ENCODE data around the gene TOMM20.

TOMM20 gene

DNA sequence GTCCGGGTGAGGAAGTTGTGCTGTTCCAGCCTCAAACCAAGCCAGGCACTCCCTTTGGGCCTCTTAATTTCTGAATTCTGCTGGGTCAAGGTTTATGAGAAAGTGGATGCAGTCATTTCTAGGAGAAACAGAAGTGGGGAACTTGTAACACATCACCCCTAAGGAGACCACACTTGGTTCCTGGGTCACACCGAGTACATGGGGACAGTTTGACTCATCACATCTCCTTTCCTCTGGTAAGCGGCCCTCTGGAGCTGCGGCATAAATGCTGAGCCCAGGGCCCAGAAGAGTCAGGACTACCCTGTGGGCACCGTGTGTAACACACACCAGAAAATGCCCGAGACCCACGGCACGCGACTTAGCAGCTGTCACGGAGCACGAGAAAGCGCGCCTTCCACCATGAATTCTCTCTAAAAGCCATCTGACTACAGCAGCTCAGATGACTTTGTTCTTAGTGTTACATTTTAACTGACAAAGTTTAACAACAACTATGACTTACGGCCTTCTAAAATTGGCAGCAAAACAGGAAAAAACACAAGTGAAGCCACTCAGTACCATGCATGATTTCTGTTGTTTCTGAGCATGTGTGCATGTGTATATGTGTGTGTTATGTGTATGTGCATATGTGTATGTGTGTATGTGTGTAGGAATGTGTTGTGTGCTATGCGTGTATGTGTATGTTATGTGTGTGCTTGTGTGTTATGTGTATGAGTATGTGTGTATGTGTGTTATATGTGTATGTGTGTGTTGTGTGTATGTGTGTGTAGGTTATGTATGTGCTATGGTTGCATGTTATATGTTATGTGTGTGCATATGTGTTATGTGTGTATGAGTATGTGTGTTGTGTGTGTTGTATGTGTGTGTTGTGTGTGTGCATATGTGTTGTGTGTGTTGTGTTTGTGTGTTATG lies 50.8 kb downstream of the TOMM20 start (continued):
- TF ChIP-seq ZBTB48 (tag by site-specific recombination; IDR thresholded peaks at IDR 0.05) (peak; percentile 66), YY1 (tag by site-specific recombination; IDR thresholded peaks at IDR 0.05) (no peak), ZNF626 (tag by site-specific recombination; IDR thresholded peaks at IDR 0.05) (no peak), ZNF239 (tag by site-specific recombination; IDR thresholded peaks at IDR 0.05) (peak; percentile 86; the same call in 1 of the 2 replicates), ZNF777 (tag by site-specific recombination; IDR thresholded peaks at IDR 0.05; ENCODE audit: borderline replicate concordance) (no peak), ZSCAN23 (tag by site-specific recombination; IDR thresholded peaks at IDR 0.05) (peak; percentile 75; the same call in 1 of the 2 replicates), ZNF394 (tag by site-specific recombination; IDR thresholded peaks at IDR 0.05; ENCODE audit: borderline replicate concordance) (no peak), PRDM1 (tag by site-specific recombination; IDR thresholded peaks at IDR 0.05) (no peak), ZNF341 (tag by site-specific recombination; IDR thresholded peaks at IDR 0.05; ENCODE audit: low read depth) (0 out of 2 replicates have a peak, but pooled peaks have one; percentile 3), ZNF114 (tag by site-specific recombination; IDR thresholded peaks at IDR 0.05) (peak; percentile 96), SP7 (tag by site-specific recombination; IDR thresholded peaks at IDR 0.05) (no peak), SALL2 (tag by site-specific recombination; IDR thresholded peaks at IDR 0.05; ENCODE audit: borderline replicate concordance) (no peak), ZNF132 (tag by site-specific recombination; IDR thresholded peaks at IDR 0.05; ENCODE audit: borderline replicate concordance) (no peak), ZNF677 (tag by site-specific recombination; IDR thresholded peaks at IDR 0.05) (no peak)
- TF ChIP-seq, protein P1, sequence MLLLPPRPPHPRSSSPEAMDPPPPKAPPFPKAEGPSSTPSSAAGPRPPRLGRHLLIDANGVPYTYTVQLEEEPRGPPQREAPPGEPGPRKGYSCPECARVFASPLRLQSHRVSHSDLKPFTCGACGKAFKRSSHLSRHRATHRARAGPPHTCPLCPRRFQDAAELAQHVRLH (tag by site-specific recombination; IDR thresholded peaks at IDR 0.05): no peak
- TF ChIP-seq, protein P2, sequence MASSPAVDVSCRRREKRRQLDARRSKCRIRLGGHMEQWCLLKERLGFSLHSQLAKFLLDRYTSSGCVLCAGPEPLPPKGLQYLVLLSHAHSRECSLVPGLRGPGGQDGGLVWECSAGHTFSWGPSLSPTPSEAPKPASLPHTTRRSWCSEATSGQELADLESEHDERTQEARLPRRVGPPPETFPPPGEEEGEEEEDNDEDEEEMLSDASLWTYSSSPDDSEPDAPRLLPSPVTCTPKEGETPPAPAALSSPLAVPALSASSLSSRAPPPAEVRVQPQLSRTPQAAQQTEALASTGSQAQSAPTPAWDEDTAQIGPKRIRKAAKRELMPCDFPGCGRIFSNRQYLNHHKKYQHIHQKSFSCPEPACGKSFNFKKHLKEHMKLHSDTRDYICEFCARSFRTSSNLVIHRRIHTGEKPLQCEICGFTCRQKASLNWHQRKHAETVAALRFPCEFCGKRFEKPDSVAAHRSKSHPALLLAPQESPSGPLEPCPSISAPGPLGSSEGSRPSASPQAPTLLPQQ (tag by site-specific recombination; IDR thresholded peaks at IDR 0.05): no peak
- TF ChIP-seq, protein P3, sequence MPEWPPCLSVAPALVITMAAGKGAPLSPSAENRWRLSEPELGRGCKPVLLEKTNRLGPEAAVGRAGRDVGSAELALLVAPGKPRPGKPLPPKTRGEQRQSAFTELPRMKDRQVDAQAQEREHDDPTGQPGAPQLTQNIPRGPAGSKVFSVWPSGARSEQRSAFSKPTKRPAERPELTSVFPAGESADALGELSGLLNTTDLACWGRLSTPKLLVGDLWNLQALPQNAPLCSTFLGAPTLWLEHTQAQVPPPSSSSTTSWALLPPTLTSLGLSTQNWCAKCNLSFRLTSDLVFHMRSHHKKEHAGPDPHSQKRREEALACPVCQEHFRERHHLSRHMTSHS (tag by site-specific recombination; IDR thresholded peaks at IDR 0.05): peak; percentile 87
- TF ChIP-seq, protein P4, sequence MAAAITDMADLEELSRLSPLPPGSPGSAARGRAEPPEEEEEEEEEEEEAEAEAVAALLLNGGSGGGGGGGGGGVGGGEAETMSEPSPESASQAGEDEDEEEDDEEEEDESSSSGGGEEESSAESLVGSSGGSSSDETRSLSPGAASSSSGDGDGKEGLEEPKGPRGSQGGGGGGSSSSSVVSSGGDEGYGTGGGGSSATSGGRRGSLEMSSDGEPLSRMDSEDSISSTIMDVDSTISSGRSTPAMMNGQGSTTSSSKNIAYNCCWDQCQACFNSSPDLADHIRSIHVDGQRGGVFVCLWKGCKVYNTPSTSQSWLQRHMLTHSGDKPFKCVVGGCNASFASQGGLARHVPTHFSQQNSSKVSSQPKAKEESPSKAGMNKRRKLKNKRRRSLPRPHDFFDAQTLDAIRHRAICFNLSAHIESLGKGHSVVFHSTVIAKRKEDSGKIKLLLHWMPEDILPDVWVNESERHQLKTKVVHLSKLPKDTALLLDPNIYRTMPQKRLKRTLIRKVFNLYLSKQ (tag by site-specific recombination; IDR thresholded peaks at IDR 0.05; ENCODE audit: borderline replicate concordance): no peak; the same call in 1 of the 2 replicates
- TF ChIP-seq, protein P5, sequence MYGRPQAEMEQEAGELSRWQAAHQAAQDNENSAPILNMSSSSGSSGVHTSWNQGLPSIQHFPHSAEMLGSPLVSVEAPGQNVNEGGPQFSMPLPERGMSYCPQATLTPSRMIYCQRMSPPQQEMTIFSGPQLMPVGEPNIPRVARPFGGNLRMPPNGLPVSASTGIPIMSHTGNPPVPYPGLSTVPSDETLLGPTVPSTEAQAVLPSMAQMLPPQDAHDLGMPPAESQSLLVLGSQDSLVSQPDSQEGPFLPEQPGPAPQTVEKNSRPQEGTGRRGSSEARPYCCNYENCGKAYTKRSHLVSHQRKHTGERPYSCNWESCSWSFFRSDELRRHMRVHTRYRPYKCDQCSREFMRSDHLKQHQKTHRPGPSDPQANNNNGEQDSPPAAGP (tag by site-specific recombination; IDR thresholded peaks at IDR 0.05): no peak

- H3K4me3 ChIP-seq (ENCODE audit: low read depth, low read length): no peak overlapping the region
- POLR2A ChIA-PET: no interaction called here
These were observed 51.5 kb downstream of the TOMM20 start for GRCh38 chr1:235077163-235077540.

More at GRCh38 chr1:235077163-235077540, 51.5 kb downstream of the TOMM20 start:
- no peaks in the 10 kb centered on the region for H3K36me3 ChIP-seq (ENCODE audit: control insufficient read depth in 2 of 2, insufficient read depth in 1 of 2, low read length in 2 of 2)
- H3K9me3 ChIP-seq (ENCODE audit: control insufficient read depth, insufficient read depth, low read depth, low read length): no peaks in the 10 kb centered on the region
- CTCF ChIA-PET: no interaction called here
- TF ChIP-seq ZNF341 (tag by site-specific recombination; IDR thresholded peaks at IDR 0.05; ENCODE audit: low read depth) (0 out of 2 replicates have a peak, but pooled peaks have one; percentile 19), ZNF558 (tag by site-specific recombination; IDR thresholded peaks at IDR 0.05) (no peak), ZBTB44 (tag by site-specific recombination; IDR thresholded peaks at IDR 0.05) (no peak), ZNF132 (tag by site-specific recombination; IDR thresholded peaks at IDR 0.05; ENCODE audit: borderline replicate concordance) (no peak), ZSCAN5A (tag by site-specific recombination; IDR thresholded peaks at IDR 0.05) (no peak), MYNN (tag by site-specific recombination; IDR thresholded peaks at IDR 0.05; ENCODE audit: borderline replicate concordance) (no peak)
- peaks cover 12% of the 10 kb centered on the region for H3K4me1 ChIP-seq (ENCODE audit: control insufficient read depth, insufficient read depth, low read length)
- H3K27ac ChIP-seq (ENCODE audit: extremely low read depth, low read depth, low read length): no peak overlapping the region
